Pancreas (tissue), 10 donors: ENCODE data around the gene RAB8B. TPM values are rescaled to one million over a fixed set of nuclear protein-coding genes. Genes with fewer than 3 reads are reported as not detected.

Source experiments
- ATAC-seq, 4 donors: fragments of 200-7000 bp; cut with Tn5 transposase; one replicate each; pipeline versions ENCODE4 v1.8.0 to v1.9.1; 2020; ENCODE audit warnings: mild to moderate bottlenecking in 4 of 4, moderate library complexity in 4 of 4
- DNase-seq, 6 donors: peaks; one replicate each; pipeline ENCODE4 v3.0.0-alpha.2; 2020
- FAIRE-seq: peaks from 2 replicates; lab custom pipeline; 2012; peaks lifted over from hg19 to GRCh38; lab: Jason Lieb, UNC
- H3K27ac ChIP-seq, 4 donors: fragments of 200-600 bp; sonication (generic); 1 replicate in 3 of 4; 2 replicates in 1 of 4; pipeline versions ENCODE4 v1.5.0 to v1.8.0; 2020
- H3K27me3 ChIP-seq, 4 donors: fragments of 200-600 bp; one replicate each; pipeline ENCODE4 v1.8.0; 2021
- H3K36me3 ChIP-seq, 3 donors: fragments of 200-600 bp; sonication (generic) in 1 of 3; one replicate each; pipeline versions ENCODE4 v1.5.0 to v1.8.0; 2020 to 2021
- H3K4me1 ChIP-seq, 3 donors: fragments of 200-600 bp; one replicate each; pipeline ENCODE4 v1.8.0; 2021
- H3K4me3 ChIP-seq, 4 donors: fragments of 200-600 bp; sonication (generic) in 2 of 4; one replicate each; pipeline versions ENCODE4 v1.5.0 to v1.8.0; 2020 to 2021
- H3K9me3 ChIP-seq, 4 donors: fragments of 200-600 bp; one replicate each; pipeline ENCODE4 v1.8.0; 2021
- WGBS, 2 donors: extraction: QIAGEN DNeasy Blood & Tissue Kit; methylation state at CpG; one replicate each; pipeline ENCODE4 v1.1.7; 2013; 5-methylcytosine and 5-hydroxymethylcytosine counted together
- intact Hi-C, 3 donors: fragments of 100-400 bp; cut with DNase I; formaldehyde crosslinking; loops; one replicate each; pipeline versions ENCODE4 v1.11.1 to v1.14.2; 2022
- polyA plus RNA-seq, 2 donors: library from polyadenylated mRNA; stranded (reverse); fragments of 200-250 nt; gene quantifications; one replicate each; pipeline ENCODE4 v1.2.3, GENCODE V29; 2013
- total RNA-seq, 6 donors: library from RNA; stranded (reverse); fragmentation: NEBNext Ultra II Directional in 4 of 6; extraction: Animal tissue kit (Norgen Biotek cat#: 25700) in 4 of 6; gene quantifications; one replicate each; pipeline versions ENCODE4 v1.2.1 to v1.2.4, GENCODE V29; 2021 to 2023
- TF ChIP-seq, protein P1 (sequence below), 4 donors: fragments of 200-600 bp; sonication (generic) in 3 of 4; IDR thresholded peaks; one replicate each; pipeline versions ENCODE4 v1.5.0 to v1.8.0; 2021; ENCODE audit warnings: antibody characterized with exemption in 4 of 4
- donor health status: healthy with polysubstance abuse.
- donor health status: DM: no; HTN: no; CAD: no; lungs with moderate emphysema.
- donor health status: DM: no; HTN: no; CAD: no.
- donor health status: control.
- donor health status: control.
- donor health status: Bipolar disorder and iron deficiency.
- donor health status: DM: yes; HTN: yes; CAD: no.
- donor health status: DM: no; HTN: no; CAD: no.
- donor health status: DM: no; HTN: no; CAD: no.
- donor health status: DM: yes; HTN: yes; CAD: no.

RAB8B gene
- total and polyA plus RNA-seq, 8 donors = 2.0 to 19.2 (median 5.3) TPM

DNA sequence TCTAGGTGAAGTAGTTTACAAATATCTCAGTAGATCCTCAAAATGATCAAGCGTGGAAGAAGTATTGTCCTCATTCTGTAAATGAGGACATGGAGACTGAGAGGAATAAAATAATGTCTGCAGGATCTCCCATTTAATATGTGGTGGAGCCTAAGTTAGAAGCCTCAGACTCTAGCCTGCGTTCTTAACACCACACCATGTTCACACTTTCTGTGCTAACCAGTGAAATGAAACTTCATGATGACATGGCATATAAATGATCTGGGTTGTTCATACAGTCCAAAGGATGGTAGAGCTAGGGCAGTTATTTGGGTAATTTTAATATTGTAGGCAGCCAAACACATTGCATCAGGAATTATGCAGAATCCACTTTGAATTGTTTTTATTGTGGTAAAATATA is 62.9 kb downstream of the RAB8B start:
- Histone ChIP-seq H3K4me1 (no peaks in the 10 kb centered on the region), H3K27ac (no peak overlapping the region), H3K27me3 (no peaks in the 10 kb centered on the region), H3K36me3 (no peaks in the 10 kb centered on the region), H3K4me3 (no peak overlapping the region), H3K9me3 (no peaks in the 10 kb centered on the region)
- TF ChIP-seq, protein P1, sequence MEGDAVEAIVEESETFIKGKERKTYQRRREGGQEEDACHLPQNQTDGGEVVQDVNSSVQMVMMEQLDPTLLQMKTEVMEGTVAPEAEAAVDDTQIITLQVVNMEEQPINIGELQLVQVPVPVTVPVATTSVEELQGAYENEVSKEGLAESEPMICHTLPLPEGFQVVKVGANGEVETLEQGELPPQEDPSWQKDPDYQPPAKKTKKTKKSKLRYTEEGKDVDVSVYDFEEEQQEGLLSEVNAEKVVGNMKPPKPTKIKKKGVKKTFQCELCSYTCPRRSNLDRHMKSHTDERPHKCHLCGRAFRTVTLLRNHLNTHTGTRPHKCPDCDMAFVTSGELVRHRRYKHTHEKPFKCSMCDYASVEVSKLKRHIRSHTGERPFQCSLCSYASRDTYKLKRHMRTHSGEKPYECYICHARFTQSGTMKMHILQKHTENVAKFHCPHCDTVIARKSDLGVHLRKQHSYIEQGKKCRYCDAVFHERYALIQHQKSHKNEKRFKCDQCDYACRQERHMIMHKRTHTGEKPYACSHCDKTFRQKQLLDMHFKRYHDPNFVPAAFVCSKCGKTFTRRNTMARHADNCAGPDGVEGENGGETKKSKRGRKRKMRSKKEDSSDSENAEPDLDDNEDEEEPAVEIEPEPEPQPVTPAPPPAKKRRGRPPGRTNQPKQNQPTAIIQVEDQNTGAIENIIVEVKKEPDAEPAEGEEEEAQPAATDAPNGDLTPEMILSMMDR (IDR thresholded peaks at IDR 0.05) = no peak
- no peak for FAIRE-seq
- no peak for ATAC-seq
- WGBS, 2 donors = 91 to 97% methylated on average over 2 of the region's 2 CpGs
- no peak for DNase-seq
- intact Hi-C loops = loop anchor here in 1 of 3 donors (10.0 kb wide), 1 partner anchor 117 kb away; no protein-coding TSS in a partner anchor

DNA sequence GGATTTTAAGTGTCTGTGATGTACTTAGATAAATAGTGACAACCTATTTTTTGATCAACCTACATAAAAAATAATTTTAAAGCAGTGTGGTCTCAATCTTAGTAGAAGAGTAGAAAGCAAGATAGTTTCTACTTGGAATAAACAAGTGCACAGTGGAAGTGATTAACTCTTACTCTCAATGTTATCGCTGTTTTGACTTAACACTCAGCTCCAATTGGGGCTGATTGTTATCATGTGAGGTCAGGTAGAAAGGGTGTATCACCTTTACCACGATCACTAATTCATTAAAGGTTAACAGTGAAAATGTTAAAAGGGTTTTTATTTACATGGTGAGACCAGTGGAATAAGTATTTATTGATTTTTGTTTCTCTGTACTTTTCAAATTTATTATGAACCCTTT is 65.6 kb downstream of the RAB8B start:
- H3K36me3 ChIP-seq = no peaks in the 10 kb centered on the region
- DNase-seq (no peak), ATAC-seq (no peak), FAIRE-seq (peak; percentile 13)
- no peaks in the 10 kb centered on the region for H3K9me3 ChIP-seq
- 35 to 49% methylated on average over 2 of the region's 2 CpGs for WGBS, 2 donors
- no peak overlapping the region for H3K27ac ChIP-seq
- no peak overlapping the region for H3K4me3 ChIP-seq
- no peaks in the 10 kb centered on the region for H3K4me1 ChIP-seq
- intact Hi-C loops = loop anchor here in 1 of 3 donors (10.0 kb wide), 1 partner anchor 120 kb away; no protein-coding TSS in a partner anchor
- no peaks in the 10 kb centered on the region for H3K27me3 ChIP-seq
- TF ChIP-seq, protein P1 (IDR thresholded peaks at IDR 0.05) = no peak

DNA sequence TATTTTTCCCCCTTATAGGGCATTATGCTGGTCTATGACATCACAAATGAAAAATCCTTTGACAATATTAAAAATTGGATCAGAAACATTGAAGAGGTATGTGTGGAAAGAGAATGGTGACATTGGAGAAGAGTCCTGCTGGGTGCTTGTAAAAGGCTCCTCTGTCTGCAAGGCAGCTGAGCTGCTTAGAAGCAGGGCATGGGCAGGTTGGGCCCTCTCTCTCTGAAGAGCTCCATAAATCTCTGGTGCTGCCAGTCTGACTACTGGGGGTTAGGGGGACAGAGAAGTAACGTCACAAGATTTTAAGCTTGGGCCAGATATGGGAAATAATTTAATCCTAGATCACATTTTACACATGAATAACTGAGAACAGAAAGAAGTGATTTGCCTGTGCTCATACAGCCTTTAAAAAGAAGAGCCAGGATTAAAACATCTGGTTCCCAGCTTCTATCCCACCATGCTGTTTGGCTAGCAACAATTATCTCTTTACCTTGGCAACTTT is 66.1 kb downstream of the RAB8B start:
- Histone ChIP-seq H3K27me3 (no peaks in the 10 kb centered on the region), H3K9me3 (no peaks in the 10 kb centered on the region), H3K36me3 (no peaks in the 10 kb centered on the region), H3K4me3 (no peak overlapping the region), H3K4me1 (no peaks in the 10 kb centered on the region), H3K27ac (no peak overlapping the region)
- ATAC-seq (no peak), FAIRE-seq (no peak), DNase-seq (no peak)
- 69 to 77% methylated on average over 1 of the region's 1 CpG for WGBS, 2 donors
- intact Hi-C loops = loop anchor here in 1 of 3 donors (10.0 kb wide), 1 partner anchor 121 kb away; no protein-coding TSS in a partner anchor
- TF ChIP-seq, protein P1 (IDR thresholded peaks at IDR 0.05) = no peak

- 63 to 77% methylated on average over 5 of the region's 5 CpGs for WGBS, 2 donors
- intact Hi-C loops = loop anchor here in 1 of 3 donors (10.0 kb wide), 1 partner anchor 122 kb away; no protein-coding TSS in a partner anchor
- no peaks in the 10 kb centered on the region for H3K9me3 ChIP-seq
- no peaks in the 10 kb centered on the region for H3K4me1 ChIP-seq
- TF ChIP-seq, protein P1 (IDR thresholded peaks at IDR 0.05) = no peak
- FAIRE-seq (no peak), ATAC-seq (peak in 1 of 4 donors; percentile 46), DNase-seq (no peak)
- no peak overlapping the region for H3K27ac ChIP-seq
- H3K36me3 ChIP-seq = no peaks in the 10 kb centered on the region
- no peaks in the 10 kb centered on the region for H3K27me3 ChIP-seq
- no peak overlapping the region for H3K4me3 ChIP-seq
These were observed 67.2 kb downstream of the RAB8B start for GRCh38 chr15:63256433-63257274.
